CD4-positive, alpha-beta T cell treated with Interleukin-6 for 4 hours (primary cell): ENCODE results near the gene IFITM5.
"Not testable (repeated sequence)": the region's sequence is repeated elsewhere in the genome, so short reads cannot be mapped to it uniquely, and the experiment has no call there.

Experiments used
- DNase-seq: peaks from one replicate; pipeline ENCODE4 v3.0.0-alpha.2; 2020; ENCODE audit warnings: mixed read lengths

Gene IFITM5

DNA sequence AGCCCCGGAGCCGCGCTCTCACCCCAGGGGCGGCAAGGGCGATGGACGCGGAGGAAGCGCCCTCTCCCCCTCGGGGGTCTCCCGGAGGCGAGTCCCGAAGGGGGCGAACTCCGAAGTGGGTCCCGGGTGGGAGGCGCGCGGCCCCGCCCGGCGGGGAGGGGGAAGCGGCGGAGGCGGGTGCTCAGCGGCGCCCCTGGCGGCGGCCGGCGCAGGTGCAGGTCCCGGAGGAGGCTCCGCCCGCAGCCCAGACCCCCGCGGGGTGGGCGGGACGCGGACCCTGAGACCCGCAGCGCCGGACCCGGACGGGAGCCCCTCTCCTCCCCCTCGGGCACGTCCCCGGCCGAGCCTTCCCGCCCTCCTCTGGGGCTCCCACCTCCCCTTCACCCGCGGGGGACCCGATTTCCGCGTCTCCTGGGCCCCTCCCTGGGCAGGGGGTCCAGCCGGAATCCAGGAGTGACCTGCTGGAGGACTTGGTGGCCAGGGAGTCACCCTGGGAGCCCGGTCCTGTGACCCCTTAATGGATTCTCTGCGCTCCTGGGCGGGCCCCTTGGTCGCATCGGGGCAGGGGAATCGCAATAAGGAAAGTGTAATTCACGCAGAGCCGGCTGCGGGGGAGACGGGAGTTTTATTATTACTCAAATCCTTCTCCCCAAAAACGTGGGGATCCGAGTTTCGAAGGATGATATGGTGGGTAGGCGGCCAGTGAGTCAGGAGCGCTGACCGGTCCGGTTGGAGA lies 11.9 kb upstream of the IFITM5 start:
- not testable (repeated sequence) for DNase-seq

DNA sequence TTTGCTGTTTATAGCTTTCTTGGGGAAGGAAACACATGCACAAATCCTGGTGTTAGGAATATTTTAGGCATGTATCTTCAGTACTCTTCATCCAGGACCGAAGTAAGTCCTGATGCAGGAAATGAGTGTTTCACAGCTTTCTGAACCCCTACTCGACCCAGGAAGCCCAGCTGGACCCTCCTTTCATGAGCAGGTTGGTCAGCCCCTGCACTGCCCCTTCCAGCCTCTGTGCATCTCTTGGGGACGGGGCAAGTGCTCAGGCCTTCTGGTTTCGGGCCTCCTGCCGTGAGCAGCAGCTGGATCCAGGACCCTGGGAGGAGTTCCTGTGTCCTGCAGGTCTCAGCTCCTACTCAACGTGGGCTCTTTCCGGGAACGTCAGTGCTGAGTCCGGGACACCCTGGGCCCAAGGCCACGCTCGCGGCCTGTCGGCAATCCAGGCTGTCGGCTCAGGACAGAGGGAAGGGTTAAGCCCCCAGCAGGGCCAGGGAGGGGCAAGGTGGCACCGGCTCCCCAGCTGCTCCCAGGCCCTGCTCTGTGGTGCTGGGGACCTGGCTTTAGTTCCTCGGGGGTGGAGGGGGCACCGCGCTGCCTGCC lies 10.8 kb upstream of the IFITM5 start:
- DNase-seq, result not testable (repeated sequence)

DNA sequence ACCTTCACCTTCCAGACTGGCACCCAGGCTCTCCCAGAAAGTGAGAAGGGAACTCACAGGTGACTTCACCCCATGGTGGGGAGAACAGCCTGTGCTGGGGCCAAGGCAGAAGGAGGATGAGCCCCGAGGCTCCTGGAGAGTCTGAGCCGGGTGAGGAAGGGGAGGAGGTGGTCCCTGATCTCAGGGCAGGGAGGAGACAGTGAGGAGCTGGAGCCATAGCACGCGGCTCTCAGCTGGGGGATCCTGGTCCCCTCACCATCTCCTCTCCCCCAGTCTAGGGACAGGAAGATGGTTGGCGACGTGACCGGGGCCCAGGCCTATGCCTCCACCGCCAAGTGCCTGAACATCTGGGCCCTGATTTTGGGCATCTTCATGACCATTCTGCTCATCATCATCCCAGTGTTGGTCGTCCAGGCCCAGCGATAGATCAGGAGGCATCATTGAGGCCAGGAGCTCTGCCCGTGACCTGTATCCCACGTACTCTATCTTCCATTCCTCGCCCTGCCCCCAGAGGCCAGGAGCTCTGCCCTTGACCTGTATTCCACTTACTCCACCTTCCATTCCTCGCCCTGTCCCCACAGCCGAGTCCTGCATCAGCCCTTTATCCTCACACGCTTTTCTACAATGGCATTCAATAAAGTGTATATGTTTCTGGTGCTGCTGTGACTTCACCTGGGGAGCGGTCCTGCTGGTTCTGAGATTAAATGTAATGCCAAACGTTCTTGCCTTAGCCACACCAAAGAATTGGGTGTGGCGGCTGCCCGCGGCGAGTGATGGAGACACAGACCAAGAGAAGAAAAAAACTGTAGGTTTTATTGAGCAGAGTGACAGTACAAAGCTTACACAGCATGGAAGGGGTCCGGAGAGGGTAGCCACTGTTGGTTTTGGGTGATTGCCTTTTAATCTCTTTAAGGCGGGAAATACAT lies 9.7 kb upstream of the IFITM5 start:
- DNase-seq, result peak; percentile 60

DNA sequence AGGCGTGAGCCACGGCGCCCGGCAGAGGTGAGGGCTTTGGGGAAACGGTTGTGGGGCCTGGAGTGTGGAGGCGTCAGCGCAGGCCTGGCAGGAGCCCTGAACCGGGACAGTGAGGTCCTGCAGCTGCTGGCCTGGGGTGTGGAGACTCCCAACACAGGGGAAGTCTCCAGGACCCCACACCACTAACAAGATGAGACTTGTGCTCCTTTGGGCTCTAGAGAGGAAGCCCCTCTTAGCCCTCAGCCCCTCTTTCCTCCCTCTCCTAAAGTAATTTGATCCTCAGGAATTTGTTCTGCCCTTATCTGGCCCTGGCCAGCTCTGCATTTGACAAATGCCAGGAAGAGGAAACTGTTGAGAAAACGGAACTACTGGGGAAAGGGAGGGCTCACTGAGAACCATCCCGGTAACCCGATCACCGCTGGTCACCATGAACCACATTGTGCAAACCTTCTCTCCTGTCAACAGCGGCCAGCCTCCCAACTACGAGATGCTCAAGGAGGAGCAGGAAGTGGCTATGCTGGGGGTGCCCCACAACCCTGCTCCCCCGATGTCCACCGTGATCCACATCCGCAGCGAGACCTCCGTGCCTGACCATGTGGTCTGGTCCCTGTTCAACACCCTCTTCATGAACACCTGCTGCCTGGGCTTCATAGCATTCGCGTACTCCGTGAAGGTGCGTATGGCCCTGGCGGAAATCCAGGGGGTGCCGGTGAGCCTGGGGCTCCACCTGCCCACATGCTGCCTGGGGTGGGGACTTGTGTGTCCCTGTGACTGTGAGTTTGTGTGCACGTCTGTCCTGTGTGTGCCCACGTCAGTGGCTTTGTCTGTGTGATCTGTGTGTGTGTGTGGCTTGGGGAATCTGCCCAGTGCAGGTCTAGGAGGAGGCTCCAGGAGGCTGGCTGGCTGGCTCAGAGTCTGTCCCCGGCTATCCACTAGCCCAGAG lies 8.7 kb upstream of the IFITM5 start, which contains the start of gene IFITM2:
TSS of gene IFITM2 (plus strand) at position 51 of the 943 bp plus-strand sequence. CDS start at position 428, 377 bp downstream.
- peak; percentile 53 for DNase-seq

DNA sequence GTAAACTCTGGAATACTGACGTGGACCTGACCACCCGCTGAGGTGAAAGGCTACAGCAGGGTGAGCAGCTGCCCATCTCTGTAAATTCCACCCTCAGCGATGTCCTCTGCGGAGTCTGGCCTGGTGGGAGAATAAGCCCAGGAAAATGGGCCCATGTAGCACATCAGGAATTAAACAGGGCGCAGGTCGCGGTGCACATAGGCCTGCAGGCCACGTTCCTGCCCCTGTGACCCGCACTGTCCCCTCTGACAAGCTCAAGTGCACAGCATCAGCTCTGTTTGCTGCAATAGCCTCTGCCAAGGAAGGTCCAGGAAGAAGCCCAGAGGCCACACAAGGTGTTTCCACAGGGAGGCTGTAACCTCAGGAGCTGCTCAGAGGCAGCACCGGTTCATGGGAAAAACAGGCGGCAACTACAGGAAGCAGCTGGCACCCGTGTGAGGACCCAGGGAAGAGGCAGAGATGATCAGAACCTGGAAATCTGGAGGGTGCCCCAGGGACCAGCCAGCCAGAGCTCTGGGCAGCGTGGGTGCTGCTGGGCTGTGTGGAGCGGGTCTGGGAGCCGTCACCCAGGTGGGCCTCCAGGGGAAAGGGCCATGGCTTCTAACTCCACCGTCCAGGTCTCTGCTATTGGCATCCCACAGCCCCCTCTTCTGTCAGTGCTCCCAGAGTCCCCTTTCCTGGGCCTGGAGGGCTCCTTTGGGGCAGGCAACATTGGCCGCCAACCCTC lies 7.5 kb upstream of the IFITM5 start:
- DNase-seq, result no peak

DNA sequence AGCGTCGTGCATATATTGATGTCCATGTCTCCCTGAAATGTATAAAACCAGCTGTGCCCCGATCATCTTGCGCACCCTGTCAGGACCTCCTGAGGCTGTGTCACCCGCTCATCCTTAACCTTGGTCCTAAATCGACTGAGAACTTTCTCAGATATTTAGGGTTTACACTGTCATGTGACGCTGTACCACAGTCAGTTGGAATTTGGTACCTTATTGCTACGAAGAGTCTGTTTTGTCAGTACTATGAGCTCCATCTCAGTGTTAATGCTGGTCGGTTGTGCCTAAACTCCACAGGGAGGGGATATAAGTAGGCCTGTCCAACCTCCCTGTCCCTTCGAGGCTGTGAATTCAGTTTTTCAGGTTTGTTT lies 6.5 kb upstream of the IFITM5 start:
- no peak for DNase-seq

DNA sequence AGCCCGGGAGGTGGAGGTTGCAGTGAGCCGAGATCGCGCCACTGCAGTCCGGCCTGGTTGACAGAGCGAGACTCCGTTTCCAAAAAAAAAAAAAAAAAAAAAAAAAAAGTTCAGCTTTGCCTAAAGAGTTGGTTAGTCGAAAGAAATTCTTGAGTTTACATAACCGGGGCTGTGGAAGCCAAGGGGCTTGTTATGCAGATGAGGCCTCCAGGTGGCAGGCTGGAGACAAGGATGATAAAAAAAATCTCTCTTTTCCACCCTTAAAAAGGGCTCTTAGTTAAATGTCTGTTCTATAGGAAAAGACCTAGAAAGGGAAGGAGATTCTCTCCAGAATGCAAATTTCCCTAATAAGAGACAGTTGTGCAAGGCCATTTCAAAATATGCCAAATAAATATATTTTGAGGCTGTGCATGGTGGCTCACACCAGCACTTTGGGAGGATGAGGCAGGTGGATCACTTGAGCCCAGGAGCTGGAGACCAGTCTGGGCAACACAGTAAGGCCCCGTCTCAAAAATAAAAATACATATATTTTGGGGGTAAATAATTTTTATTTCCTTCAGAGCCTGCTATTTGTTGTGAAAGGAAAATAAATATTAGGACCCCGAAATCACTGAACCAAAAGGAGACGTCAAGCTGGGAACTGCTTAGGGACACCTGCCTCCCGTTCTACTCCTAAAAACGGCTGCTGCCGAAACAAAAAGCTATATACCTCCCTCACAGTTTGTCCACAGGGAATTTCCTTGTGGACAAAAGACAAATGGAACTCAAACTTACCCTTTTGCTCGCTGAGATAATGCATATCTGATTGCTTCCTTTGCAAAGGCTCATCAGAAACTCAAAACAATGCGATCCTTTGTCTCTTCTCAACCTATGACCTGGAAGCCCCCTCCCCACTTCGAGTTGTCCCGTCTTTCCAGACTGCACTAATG lies 5.9 kb upstream of the IFITM5 start:
- peak; percentile 80 for DNase-seq

DNA sequence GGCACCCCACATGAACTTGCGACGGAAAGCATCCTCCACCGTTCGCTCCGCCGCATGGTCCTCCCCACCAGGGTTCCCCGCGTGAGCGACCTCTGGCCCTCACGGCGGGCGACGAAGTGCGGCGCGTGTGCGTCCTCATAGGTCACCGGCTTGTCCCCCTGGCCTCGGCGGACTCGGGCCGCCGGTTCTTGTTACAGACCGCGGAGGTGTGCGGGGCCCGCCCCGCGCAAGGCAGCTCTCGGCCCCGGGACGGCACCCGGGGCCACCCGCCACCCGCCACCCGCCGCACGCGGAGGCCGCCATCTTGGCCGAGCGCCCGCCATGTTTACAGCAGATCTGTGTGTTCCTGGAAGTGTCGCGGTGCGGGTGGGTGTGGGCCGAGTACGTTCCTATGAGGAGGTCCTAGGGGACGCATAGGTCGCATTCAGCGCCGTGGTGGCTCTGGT lies 4.8 kb upstream of the IFITM5 start:
- no peak for DNase-seq

DNA sequence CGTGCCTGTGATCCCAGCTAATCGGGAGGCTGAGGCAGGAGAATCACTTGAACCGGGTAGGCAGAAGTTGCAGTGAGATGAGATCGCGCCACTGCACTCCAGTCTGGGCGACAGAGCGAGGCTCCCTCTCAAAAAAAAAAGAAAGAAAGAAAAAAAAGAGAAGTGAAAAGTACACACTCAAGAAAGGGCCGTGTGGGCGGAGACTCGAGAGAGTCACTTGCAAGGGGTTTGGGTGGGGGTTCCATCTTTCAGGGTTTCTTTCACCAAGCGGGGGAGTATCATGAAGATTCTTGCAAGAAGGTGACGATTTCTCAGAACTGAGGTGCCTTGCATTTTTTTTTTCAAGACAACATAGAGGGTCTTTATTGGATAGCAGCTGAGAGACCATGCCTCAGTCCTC lies 4.0 kb upstream of the IFITM5 start:
- DNase-seq, result no peak

DNA sequence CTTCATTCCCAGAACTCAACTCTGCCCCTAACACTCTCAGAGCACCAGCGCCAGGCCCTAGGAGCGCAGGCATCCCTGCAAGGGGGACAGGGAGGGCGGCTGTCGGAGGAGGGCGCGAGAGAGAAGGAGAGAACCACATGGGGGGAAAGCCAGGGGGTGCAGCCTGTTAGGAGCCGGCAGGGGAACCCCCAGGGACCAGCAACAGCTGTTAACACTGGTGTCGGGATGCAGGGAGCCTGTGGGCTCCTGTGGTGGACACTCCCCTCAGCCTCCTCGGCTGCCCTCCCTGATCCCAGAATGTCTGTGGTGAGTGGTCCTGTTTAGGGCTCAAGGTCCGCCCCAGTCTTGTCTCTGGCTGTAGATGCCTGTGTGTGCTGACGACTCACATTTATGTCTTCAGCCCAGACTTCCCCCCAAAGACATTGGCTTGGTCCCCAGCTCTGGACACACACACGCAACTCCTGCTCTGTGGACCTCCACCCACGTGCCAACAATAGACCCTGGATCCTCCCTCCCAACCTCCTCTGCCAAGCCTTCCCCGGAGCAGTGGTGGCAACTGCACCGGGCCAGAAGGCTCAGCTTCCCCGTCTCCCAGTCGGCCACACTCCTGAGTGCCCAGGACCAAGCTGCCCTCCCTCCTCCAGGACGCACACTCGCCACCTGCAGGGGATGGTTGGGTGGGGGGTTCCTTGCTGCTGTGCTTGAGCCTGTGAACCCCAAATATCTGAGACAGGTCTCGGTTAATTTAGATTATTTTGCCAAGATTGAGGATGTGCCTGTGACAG lies 817 bp upstream of the IFITM5 start:
- peak; percentile 46 for DNase-seq

DNA sequence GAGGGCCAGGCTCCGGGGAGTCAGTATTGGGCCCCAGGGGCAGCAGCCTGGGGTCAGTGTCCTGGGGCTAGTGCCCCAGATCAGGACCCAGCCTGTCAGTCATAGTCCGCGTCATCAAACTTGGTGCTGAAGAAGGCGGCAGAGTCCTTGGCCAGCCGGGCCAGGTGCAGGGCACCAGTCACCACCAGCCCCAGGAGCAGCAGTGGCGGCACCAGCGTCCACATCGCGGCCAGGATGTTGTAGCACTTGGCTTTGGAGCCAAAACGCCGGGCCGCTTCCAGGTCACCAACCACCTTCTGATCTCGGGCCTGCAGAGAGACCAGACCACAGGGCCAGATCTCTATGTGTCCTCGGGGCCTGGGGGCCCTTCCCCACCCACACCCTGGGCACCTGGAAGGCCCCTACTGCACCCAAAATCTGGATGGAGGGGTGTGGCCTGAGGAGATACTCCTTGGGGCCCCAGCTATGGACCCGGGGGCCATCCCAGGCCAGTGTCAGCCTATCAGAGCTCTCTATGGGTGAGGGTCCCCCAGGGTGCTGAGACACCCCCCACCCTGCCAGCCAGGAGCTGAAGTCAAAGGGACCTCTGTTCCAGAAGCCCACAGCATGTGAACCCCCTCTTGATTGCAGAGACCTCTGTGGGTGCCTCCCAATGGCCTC lies 790 bp downstream of the IFITM5 start:
- DNase-seq, result peak; percentile 14

DNA sequence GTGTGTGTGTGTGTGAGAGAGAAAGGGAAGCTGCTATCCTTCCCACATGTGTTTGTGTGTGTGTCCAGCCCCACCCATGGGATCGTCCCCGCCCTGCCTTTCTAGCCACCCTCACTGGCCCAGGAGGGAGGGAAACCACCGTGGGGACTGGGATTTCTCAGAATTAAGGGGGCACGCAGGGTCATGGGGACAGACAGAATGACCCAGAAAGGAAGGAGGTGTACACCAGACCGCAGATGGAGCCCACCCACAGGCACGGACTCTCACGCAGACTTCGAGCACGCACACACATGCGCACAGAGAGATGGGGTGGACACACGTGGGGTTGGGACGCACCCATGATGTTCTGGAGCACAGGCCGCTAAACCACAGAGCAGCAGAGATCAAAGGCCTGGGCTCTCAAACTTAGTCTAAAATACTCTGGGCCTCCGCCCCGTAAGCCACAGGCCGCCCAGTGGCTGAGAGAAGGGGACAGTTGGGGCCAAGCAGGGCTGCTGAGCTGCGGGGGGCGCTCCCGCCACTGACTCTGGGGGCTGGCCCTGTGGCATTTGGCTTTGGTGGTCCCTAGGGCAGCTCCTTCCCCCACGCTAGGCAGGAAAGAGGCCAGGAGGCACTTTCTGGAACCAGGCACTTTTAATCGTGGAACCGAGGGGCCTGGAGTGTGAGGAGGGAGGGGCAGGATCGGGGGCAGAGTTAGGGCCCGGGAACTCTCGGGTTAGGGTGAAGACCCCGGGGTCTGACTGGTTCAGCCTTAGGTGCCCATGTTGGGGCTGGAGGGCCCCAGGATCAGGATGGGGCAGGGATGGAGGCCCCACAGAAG lies 1.5 kb downstream of the IFITM5 start:
- peak; percentile 38 for DNase-seq

DNA sequence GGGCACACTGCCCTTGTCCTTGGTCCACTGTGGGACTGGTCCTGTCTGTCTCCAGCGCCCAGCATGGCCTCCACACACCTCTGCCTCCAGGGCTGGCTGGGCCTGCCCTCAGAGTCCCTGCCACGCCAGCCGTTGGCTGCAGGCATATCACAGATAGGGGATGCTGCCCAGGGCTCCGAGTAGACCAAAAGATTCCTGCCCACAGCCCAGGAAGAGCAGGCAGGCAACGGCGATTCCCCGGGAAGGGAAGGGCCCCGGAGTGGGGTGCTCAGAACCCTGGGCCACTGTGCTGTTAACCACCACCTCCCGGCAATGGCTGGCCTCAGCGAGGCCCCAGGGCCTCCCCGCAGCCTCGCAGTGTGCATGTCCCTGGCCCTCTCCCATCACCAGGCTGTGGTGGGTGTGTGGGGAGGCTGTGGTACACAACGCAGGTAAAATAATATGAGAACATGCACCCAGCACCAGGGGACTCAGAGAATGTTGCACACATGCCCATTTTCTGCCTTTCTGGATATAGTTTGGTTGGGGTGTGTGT lies 2.2 kb downstream of the IFITM5 start:
- peak; percentile 24 for DNase-seq

DNA sequence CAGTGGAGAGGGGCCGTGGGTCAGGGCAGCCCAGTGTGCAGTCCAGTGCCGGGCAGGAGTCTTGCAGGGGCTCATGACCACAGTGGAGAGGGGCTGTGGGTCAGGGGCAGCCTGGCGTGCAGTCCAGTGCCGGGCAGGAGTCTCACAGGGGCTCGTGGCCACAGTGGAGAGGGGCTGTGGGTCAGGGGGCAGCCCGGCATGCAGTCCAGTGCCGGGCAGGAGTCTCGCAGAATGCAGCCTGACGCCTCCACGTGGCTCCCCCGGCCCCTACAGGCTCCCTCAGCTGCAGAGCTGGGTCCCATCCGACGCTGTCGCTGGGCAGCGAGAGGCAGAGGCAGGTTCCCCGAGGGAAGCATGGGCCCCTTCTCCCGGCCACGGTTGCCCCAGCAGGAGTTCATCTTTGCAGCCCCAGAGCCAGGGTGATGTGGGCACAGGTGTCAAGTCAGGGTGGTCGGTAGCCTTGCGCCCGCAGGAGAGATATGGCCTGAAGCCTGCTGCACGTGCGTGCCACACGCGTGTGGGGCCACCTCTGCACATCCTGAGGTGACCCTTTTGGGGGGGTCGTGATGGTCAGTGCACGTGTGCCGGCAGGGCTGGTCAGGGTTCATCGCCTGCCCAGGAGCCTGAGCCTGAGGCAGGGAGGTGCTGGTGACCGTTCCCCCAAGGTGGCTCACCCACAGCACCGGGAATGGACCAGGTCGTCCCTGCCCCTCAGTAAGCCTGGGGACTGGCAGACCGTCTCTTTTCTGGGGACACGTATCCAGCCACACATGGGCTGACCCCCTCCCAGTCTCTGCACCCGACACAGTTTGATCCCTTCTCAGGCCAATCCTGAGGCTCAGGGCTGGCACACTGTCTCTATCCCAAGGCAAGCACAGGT lies 2.9 kb downstream of the IFITM5 start:
- peak; percentile 4 for DNase-seq

DNA sequence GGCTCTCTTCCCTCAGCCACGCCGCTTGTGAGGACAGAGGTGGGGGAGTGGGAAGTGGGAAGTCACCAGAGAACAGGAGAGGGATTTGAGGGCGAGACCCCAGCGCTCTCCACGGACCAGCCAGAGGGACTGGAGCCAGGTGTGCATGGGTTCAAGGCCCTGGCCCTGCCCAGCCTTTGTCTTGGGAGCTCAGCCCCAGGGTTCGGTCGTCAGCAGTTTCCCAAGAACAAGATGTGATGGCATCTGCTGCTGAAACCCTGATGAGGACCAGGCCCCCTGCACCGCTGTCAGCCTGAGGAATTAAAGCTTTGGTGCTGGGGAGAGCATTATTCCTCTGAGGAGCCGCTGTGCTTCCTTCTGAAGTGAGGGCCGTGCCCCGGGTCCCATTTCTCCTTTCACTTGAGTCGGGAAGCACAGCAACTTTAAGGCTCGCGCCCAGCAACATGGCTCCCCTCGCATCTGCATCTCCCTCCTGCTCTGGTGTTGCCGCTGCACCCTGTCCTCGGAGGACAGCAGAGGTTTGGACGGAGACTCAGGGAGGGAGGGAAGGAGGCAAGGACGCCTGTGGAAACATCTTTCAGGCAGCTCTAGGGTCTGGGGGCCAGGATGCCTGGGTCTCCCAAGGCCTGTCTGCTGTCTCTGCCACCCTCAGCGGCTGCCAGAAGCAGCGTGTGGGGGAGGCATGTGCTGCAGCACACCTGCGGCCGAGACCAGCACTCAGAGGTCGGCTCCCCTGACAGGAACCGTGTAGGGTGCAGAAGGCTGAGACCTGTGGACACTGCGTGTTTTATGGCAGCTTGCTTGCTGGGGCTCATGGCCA lies 3.8 kb downstream of the IFITM5 start:
- DNase-seq, result peak; percentile 3

DNA sequence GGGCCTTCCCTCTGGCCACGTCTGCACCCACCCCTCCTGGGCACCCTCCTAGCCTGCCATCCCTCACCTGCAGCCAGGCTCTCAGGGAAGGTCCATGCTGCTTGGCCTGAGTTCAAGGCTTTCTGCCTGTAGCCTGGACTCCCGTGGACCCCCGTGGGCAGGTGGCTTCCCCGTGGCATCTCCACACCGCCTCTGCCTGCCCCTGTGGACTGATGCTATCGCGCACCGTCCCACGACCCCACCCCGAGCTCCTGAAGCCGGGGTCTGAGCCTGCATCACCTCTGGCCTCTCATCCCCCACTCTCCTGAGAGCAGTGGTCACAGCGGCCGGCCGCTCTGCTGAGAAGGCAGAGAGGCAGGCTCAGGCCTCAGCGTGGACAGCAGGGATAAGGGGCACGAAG lies 4.5 kb downstream of the IFITM5 start:
- no peak for DNase-seq
